ENCODE measurements around the gene EOLA2. TPM values are rescaled to one million over a fixed set of nuclear protein-coding genes. Genes with fewer than 3 reads are reported as not detected.

The EOLA2 gene
- polyA plus RNA-seq, 1 donor from 2014 or later, result 21.7 TPM

DNA sequence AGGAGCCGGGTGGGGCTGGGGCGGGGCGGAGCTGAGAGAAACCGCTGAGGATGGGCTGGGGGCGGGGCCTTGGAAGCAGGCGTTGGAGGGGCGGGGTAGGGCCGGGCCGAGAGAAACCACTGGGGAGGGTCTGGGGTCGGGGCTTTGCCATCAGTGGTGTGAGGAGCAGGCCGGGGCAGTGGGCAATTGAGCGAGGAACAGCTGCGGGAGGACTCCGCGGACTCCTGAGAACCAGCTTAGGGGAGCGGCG is 1.3 kb upstream of the EOLA2 start:
- Histone ChIP-seq H3K27ac (ENCODE audit: low read length) (peak overlapping the region; percentile 88), H3K4me2 (ENCODE audit: low read length) (no peak overlapping the region), H2AFZ (ENCODE audit: low read depth, low read length) (no peak overlapping the region), H4K20me1 (ENCODE audit: insufficient read depth) (no peaks in the 10 kb centered on the region), H3K9ac (ENCODE audit: low read length) (peak overlapping the region; percentile 72), H3F3A (ENCODE audit: insufficient read depth, low read length, poor library complexity, severe bottlenecking) (no peaks in the 10 kb centered on the region), H3K79me2 (replicated peaks; ENCODE audit: insufficient read depth, low read length) (peaks cover 5% of the 10 kb centered on the region), H3K27me3 (ENCODE audit: insufficient read depth, low read depth, low read length) (no peaks in the 10 kb centered on the region), H3K9me2 (ENCODE audit: insufficient read depth, low read length) (no peaks in the 10 kb centered on the region), H3K4me3 (ENCODE audit: low read length) (peak overlapping the region; percentile 69), H3K9me3 (ENCODE audit: low read length) (no peaks in the 10 kb centered on the region), H3K36me3 (ENCODE audit: insufficient read depth, low read length) (no peaks in the 10 kb centered on the region)
- TF ChIP-seq EZH2 (IDR thresholded peaks at IDR 0.05; ENCODE audit: borderline replicate concordance, insufficient read depth, low read length, poor library complexity, severe bottlenecking), result no peak
- TF ChIP-seq EP300 (conservative IDR thresholded peaks at IDR 0.05; ENCODE audit: poor library complexity, severe bottlenecking), result no peak
- TF ChIP-seq RAD21 (conservative IDR thresholded peaks at IDR 0.05), result no peak
- no peak for TF ChIP-seq MXI1 (conservative IDR thresholded peaks at IDR 0.05; ENCODE audit: poor library complexity, severe bottlenecking)
- TF ChIP-seq SMC3 (conservative IDR thresholded peaks at IDR 0.05; ENCODE audit: poor library complexity), result no peak
- no peak for TF ChIP-seq POLR2AphosphoS5 (IDR thresholded peaks at IDR 0.05)
- TF ChIP-seq TAF1 (IDR thresholded peaks at IDR 0.05; ENCODE audit: low read depth), result no peak
- TF ChIP-seq, protein P1, sequence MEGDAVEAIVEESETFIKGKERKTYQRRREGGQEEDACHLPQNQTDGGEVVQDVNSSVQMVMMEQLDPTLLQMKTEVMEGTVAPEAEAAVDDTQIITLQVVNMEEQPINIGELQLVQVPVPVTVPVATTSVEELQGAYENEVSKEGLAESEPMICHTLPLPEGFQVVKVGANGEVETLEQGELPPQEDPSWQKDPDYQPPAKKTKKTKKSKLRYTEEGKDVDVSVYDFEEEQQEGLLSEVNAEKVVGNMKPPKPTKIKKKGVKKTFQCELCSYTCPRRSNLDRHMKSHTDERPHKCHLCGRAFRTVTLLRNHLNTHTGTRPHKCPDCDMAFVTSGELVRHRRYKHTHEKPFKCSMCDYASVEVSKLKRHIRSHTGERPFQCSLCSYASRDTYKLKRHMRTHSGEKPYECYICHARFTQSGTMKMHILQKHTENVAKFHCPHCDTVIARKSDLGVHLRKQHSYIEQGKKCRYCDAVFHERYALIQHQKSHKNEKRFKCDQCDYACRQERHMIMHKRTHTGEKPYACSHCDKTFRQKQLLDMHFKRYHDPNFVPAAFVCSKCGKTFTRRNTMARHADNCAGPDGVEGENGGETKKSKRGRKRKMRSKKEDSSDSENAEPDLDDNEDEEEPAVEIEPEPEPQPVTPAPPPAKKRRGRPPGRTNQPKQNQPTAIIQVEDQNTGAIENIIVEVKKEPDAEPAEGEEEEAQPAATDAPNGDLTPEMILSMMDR (IDR thresholded peaks at IDR 0.05; ENCODE audit: poor library complexity, severe bottlenecking), result no peak
- TF ChIP-seq, protein P2, sequence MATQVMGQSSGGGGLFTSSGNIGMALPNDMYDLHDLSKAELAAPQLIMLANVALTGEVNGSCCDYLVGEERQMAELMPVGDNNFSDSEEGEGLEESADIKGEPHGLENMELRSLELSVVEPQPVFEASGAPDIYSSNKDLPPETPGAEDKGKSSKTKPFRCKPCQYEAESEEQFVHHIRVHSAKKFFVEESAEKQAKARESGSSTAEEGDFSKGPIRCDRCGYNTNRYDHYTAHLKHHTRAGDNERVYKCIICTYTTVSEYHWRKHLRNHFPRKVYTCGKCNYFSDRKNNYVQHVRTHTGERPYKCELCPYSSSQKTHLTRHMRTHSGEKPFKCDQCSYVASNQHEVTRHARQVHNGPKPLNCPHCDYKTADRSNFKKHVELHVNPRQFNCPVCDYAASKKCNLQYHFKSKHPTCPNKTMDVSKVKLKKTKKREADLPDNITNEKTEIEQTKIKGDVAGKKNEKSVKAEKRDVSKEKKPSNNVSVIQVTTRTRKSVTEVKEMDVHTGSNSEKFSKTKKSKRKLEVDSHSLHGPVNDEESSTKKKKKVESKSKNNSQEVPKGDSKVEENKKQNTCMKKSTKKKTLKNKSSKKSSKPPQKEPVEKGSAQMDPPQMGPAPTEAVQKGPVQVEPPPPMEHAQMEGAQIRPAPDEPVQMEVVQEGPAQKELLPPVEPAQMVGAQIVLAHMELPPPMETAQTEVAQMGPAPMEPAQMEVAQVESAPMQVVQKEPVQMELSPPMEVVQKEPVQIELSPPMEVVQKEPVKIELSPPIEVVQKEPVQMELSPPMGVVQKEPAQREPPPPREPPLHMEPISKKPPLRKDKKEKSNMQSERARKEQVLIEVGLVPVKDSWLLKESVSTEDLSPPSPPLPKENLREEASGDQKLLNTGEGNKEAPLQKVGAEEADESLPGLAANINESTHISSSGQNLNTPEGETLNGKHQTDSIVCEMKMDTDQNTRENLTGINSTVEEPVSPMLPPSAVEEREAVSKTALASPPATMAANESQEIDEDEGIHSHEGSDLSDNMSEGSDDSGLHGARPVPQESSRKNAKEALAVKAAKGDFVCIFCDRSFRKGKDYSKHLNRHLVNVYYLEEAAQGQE (IDR thresholded peaks at IDR 0.05; ENCODE audit: borderline replicate concordance), result no peak

DNA sequence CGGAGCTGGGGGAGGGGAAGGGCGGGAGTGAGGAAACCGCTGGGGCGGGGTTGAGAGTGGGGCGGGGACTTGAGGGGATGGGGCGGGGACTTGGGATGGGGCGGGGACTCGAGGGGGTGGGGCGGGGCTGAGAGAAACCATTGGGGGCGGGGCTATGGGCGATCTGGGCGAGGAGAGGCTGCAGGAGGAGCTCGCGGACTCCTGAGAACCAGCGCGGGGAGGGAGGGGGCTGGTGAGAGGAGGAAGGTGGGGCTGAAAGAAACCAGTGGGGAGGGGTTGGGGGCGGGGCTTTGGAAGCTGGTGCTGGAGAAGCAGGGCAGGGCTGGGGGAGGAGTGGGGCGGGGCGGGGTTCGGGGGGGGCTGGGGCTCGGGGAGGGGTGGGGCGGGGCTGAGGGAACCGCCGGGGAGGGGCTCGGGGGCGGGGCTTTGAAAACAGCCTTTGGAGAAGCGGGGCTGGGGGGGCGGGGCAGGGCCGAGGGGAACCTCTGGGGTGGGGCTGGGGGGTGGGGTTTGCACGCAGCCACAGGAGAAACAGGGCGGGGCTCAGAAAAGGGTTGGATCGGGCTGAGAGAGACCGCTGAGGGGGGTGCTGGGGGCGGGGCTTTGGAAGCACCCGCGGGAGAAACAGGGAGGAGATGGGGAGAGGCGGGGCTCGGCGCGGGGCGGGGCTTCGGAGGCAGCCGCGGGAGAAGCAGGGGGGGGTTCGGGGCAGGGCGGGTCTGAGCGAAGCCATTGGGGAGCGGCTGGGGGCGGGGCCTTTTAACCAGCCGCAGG is 777 bp upstream of the EOLA2 start:
- Histone ChIP-seq H3K36me3 (ENCODE audit: insufficient read depth, low read length) (no peaks in the 10 kb centered on the region), H3K9me2 (ENCODE audit: insufficient read depth, low read length) (no peaks in the 10 kb centered on the region), H3K4me2 (ENCODE audit: low read length) (no peak overlapping the region), H3K4me3 (ENCODE audit: low read length) (peak overlapping the region; percentile 88), H3K79me2 (replicated peaks; ENCODE audit: insufficient read depth, low read length) (peaks cover 5% of the 10 kb centered on the region), H4K20me1 (ENCODE audit: insufficient read depth) (no peaks in the 10 kb centered on the region), H3K9me3 (ENCODE audit: low read length) (no peaks in the 10 kb centered on the region), H3K27ac (ENCODE audit: low read length) (peak overlapping the region; percentile 12), H2AFZ (ENCODE audit: low read depth, low read length) (no peak overlapping the region), H3F3A (ENCODE audit: insufficient read depth, low read length, poor library complexity, severe bottlenecking) (no peaks in the 10 kb centered on the region), H3K27me3 (ENCODE audit: insufficient read depth, low read depth, low read length) (no peaks in the 10 kb centered on the region), H3K9ac (ENCODE audit: low read length) (peak overlapping the region; percentile 72)
- TF ChIP-seq, protein P1 (IDR thresholded peaks at IDR 0.05; ENCODE audit: poor library complexity, severe bottlenecking), result no peak
- TF ChIP-seq EZH2 (IDR thresholded peaks at IDR 0.05; ENCODE audit: borderline replicate concordance, insufficient read depth, low read length, poor library complexity, severe bottlenecking) (no peak), MXI1 (conservative IDR thresholded peaks at IDR 0.05; ENCODE audit: poor library complexity, severe bottlenecking) (no peak), TAF1 (IDR thresholded peaks at IDR 0.05; ENCODE audit: low read depth) (no peak), SMC3 (conservative IDR thresholded peaks at IDR 0.05; ENCODE audit: poor library complexity) (no peak), RAD21 (conservative IDR thresholded peaks at IDR 0.05) (no peak)
- TF ChIP-seq, protein P2 (IDR thresholded peaks at IDR 0.05; ENCODE audit: borderline replicate concordance), result no peak
